ENCODE measurements around the gene PLVAP.

GRCh38 chr19:17353386-17353785, 23.8 kb downstream of the PLVAP start:
- TF ChIP-seq, protein P1, sequence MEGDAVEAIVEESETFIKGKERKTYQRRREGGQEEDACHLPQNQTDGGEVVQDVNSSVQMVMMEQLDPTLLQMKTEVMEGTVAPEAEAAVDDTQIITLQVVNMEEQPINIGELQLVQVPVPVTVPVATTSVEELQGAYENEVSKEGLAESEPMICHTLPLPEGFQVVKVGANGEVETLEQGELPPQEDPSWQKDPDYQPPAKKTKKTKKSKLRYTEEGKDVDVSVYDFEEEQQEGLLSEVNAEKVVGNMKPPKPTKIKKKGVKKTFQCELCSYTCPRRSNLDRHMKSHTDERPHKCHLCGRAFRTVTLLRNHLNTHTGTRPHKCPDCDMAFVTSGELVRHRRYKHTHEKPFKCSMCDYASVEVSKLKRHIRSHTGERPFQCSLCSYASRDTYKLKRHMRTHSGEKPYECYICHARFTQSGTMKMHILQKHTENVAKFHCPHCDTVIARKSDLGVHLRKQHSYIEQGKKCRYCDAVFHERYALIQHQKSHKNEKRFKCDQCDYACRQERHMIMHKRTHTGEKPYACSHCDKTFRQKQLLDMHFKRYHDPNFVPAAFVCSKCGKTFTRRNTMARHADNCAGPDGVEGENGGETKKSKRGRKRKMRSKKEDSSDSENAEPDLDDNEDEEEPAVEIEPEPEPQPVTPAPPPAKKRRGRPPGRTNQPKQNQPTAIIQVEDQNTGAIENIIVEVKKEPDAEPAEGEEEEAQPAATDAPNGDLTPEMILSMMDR (IDR thresholded peaks at IDR 0.05), result no peak
- TF ChIP-seq POLR2A (IDR thresholded peaks at IDR 0.05), result no peak
